Measurements from ENCODE around the gene SAMMSON. TPM values are rescaled to one million over a fixed set of nuclear protein-coding genes. Genes with fewer than 3 reads are reported as not detected.
A peak's percentile ranks its signal among the peaks of the same experiment; 100 is the strongest.

SAMMSON gene
- polyA plus RNA-seq, 3 donors: not detected

GRCh38 chr3:70011582-70011981, 12.0 kb downstream of the SAMMSON start:
- peaks cover 7% of the 10 kb centered on the region for H3K4me1 Mint-ChIP-seq
- WGBS (ENCODE audit: insufficient coverage): 100% methylated on average over 1 of the region's 1 CpG
- no peak overlapping the region for H3K4me2 ChIP-seq (replicated peaks; ENCODE audit: extremely low read depth, low read length, poor library complexity, severe bottlenecking)

GRCh38 chr3:70020906-70021660, 21.6 kb downstream of the SAMMSON start:
- Histone ChIP-seq H3K79me2 (ENCODE audit: insufficient read depth, low read length) (no peaks in the 10 kb centered on the region), H2AFZ (ENCODE audit: insufficient read depth, low read depth, low read length, poor library complexity, severe bottlenecking) (no peak overlapping the region), H3K36me3 (replicated peaks in 1 of 2; ENCODE audit: control insufficient read depth in 1 of 2, insufficient read depth in 2 of 2, low read length in 2 of 2) (no peaks in the 10 kb centered on the region), H3K4me2 (replicated peaks; ENCODE audit: extremely low read depth, low read length, poor library complexity, severe bottlenecking) (no peak overlapping the region), H3K27ac (ENCODE audit: low read depth in 1 of 2, low read length in 2 of 2) (no peak overlapping the region), H3K27me3 (ENCODE audit: control insufficient read depth in 2 of 2, insufficient read depth in 2 of 2, low read length in 2 of 2) (no peaks in the 10 kb centered on the region), H3K9ac (ENCODE audit: insufficient read depth, low read length, poor library complexity, severe bottlenecking) (no peak overlapping the region), H3K4me3 (replicated peaks in 1 of 3; ENCODE audit: low read depth in 2 of 3, low read length in 3 of 3) (no peak overlapping the region), H4K20me1 (ENCODE audit: insufficient read depth, low read length) (no peaks in the 10 kb centered on the region), H3K4me1 (ENCODE audit: control insufficient read depth in 1 of 2, insufficient read depth in 2 of 2, low read length in 2 of 2) (no peaks in the 10 kb centered on the region), H3K9me3 (replicated peaks in 1 of 2; ENCODE audit: control insufficient read depth in 1 of 2, insufficient read depth in 1 of 2, low read length in 2 of 2) (no peaks in the 10 kb centered on the region)
- H3K27me3 Mint-ChIP-seq (ENCODE audit: low read depth in 3 of 3): peaks cover 0 to 3% (median 0%) of the 10 kb centered on the region in 3 donors
- WGBS (ENCODE audit: insufficient coverage): no CpG with 5 or more reads among the region's 3 CpGs
- no peaks in the 10 kb centered on the region for H3K36me3 Mint-ChIP-seq
- intact Hi-C loops (cut with micrococcal nuclease): no loop called here
- peak overlapping the region in 1 of 7 donors; percentile 28 for H3K27ac Mint-ChIP-seq
- DNase-seq: no peak
- TF ChIP-seq CTCF (IDR thresholded peaks at IDR 0.05): no peak
- peaks cover 0 to 6% (median 0%) of the 10 kb centered on the region in 7 donors for H3K9me3 Mint-ChIP-seq
- H3K4me1 Mint-ChIP-seq: peaks cover 6% of the 10 kb centered on the region
- H3K4me3 Mint-ChIP-seq: no peak overlapping the region

More at GRCh38 chr3:70011582-70011981, 12.0 kb downstream of the SAMMSON start:
- Histone ChIP-seq H4K20me1 (ENCODE audit: insufficient read depth, low read length) (no peaks in the 10 kb centered on the region), H2AFZ (ENCODE audit: insufficient read depth, low read depth, low read length, poor library complexity, severe bottlenecking) (no peak overlapping the region), H3K9me3 (replicated peaks in 1 of 2; ENCODE audit: control insufficient read depth in 1 of 2, insufficient read depth in 1 of 2, low read length in 2 of 2) (no peaks in the 10 kb centered on the region), H3K27me3 (ENCODE audit: control insufficient read depth in 2 of 2, insufficient read depth in 2 of 2, low read length in 2 of 2) (no peaks in the 10 kb centered on the region), H3K79me2 (ENCODE audit: insufficient read depth, low read length) (no peaks in the 10 kb centered on the region), H3K4me3 (replicated peaks in 1 of 3; ENCODE audit: low read depth in 2 of 3, low read length in 3 of 3) (no peak overlapping the region), H3K4me1 (ENCODE audit: control insufficient read depth in 1 of 2, insufficient read depth in 2 of 2, low read length in 2 of 2) (peaks cover 0 to 6% of the 10 kb centered on the region in 2 donors), H3K27ac (ENCODE audit: low read depth in 1 of 2, low read length in 2 of 2) (no peak overlapping the region), H3K36me3 (replicated peaks in 1 of 2; ENCODE audit: control insufficient read depth in 1 of 2, insufficient read depth in 2 of 2, low read length in 2 of 2) (no peaks in the 10 kb centered on the region), H3K9ac (ENCODE audit: insufficient read depth, low read length, poor library complexity, severe bottlenecking) (no peak overlapping the region)
- no peak overlapping the region for H3K4me3 Mint-ChIP-seq
- no peak overlapping the region for H3K27ac Mint-ChIP-seq
- DNase-seq: no peak
- TF ChIP-seq CTCF (IDR thresholded peaks at IDR 0.05): no peak
- H3K27me3 Mint-ChIP-seq (ENCODE audit: low read depth in 3 of 3): peaks cover 0 to 2% (median 0%) of the 10 kb centered on the region in 3 donors
- intact Hi-C loops (cut with micrococcal nuclease): no loop called here
- H3K36me3 Mint-ChIP-seq: no peaks in the 10 kb centered on the region
- peaks cover 0 to 14% (median 6%) of the 10 kb centered on the region in 7 donors for H3K9me3 Mint-ChIP-seq
